PC-3 (cell line): ENCODE measurements around the gene CRABP2.

Source experiments
- EZH2 ChIP-seq: fragments of 300-600 bp; sonication (generic); IDR thresholded peaks from one replicate; pipeline ENCODE4 v1.6.1; 2017; ENCODE audit warnings: antibody characterized with exemption, mild to moderate bottlenecking, low read length; ENCODE audit not compliant: unreplicated experiment
- EZH2phosphoT487 ChIP-seq: fragments of 300-600 bp; sonication (generic); IDR thresholded peaks from 2 replicates; pipeline ENCODE4 v1.6.1; 2018; ENCODE audit warnings: mild to moderate bottlenecking, antibody characterized with exemption, low read length, borderline replicate concordance
- TF ChIP-seq, protein P1 (sequence below): fragments of 300-600 bp; sonication (generic); conservative IDR thresholded peaks from 2 replicates; pipeline ENCODE4 v1.5.1; 2017; ENCODE audit warnings: antibody characterized with exemption, low read depth, mild to moderate bottlenecking, low read length

DNA sequence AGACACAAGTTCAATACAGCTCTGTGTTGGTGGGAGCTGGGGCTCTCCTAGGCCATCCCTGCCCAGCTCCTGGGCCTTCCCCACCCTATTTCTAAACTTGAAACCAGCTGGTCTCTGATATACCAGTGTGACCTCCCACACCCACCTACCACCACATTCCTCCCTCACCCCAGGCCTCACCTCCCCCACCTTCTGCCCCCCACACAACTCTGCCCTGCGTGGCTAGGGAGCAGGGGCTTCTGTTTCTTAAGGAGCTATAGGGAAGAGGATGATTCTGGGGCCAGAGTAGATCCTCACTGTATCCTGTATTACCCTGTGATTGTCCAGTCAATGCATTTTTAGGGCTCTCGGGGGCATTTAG is 44.7 kb downstream of the CRABP2 start:
- TF ChIP-seq, protein P1, sequence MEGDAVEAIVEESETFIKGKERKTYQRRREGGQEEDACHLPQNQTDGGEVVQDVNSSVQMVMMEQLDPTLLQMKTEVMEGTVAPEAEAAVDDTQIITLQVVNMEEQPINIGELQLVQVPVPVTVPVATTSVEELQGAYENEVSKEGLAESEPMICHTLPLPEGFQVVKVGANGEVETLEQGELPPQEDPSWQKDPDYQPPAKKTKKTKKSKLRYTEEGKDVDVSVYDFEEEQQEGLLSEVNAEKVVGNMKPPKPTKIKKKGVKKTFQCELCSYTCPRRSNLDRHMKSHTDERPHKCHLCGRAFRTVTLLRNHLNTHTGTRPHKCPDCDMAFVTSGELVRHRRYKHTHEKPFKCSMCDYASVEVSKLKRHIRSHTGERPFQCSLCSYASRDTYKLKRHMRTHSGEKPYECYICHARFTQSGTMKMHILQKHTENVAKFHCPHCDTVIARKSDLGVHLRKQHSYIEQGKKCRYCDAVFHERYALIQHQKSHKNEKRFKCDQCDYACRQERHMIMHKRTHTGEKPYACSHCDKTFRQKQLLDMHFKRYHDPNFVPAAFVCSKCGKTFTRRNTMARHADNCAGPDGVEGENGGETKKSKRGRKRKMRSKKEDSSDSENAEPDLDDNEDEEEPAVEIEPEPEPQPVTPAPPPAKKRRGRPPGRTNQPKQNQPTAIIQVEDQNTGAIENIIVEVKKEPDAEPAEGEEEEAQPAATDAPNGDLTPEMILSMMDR: no peak
- no peak for TF ChIP-seq EZH2
- no peak for TF ChIP-seq EZH2phosphoT487
